CD4-positive, alpha-beta memory T cell (primary cell): ENCODE measurements around the gene C5orf15. TPM values are rescaled to one million over a fixed set of nuclear protein-coding genes. Genes with fewer than 3 reads are reported as not detected.

Experiments
- CTCF ChIA-PET: fragments of 350-600 bp; sonication (Branson Sonifier 250); formaldehyde crosslinking; loops from one replicate; lab custom pipeline; 2021; ENCODE audit warnings: inconsistent platforms; ENCODE audit not compliant: partially characterized antibody; lab: Charles Lee
- POLR2A ChIA-PET: fragments of 350-600 bp; sonication (Branson Sonifier 250); formaldehyde crosslinking; loops from one replicate; lab custom pipeline; 2021; ENCODE audit not compliant: partially characterized antibody; lab: Charles Lee
- DNase-seq, 5 donors: peaks; one replicate each; pipeline versions ENCODE4 v3.0.0 to v3.0.0-alpha.2; 2020 to 2022; ENCODE audit warnings: mixed read lengths in 1 of 5
- H3K27ac ChIP-seq: one replicate; pipeline ENCODE4 v1.7.0; 2013; ENCODE audit warnings: low read depth, low read length
- H3K27me3 ChIP-seq: 2 replicates; pipeline ENCODE4 v1.7.0; 2013; ENCODE audit warnings: mild to moderate bottlenecking, low read length, moderate library complexity; ENCODE audit not compliant: insufficient read depth
- H3K36me3 ChIP-seq: 2 replicates; pipeline ENCODE4 v1.7.0; 2013; ENCODE audit warnings: mild to moderate bottlenecking, low read length, moderate library complexity; ENCODE audit not compliant: insufficient read depth
- H3K4me1 ChIP-seq: 2 replicates; pipeline ENCODE4 v1.7.0; 2013; ENCODE audit warnings: mild to moderate bottlenecking, low read length, moderate library complexity; ENCODE audit not compliant: insufficient read depth
- H3K4me3 ChIP-seq, 2 donors: one replicate each; pipeline ENCODE4 v1.7.0; 2013; ENCODE audit warnings: low read length in 2 of 2, mild to moderate bottlenecking in 1 of 2
- H3K9me3 ChIP-seq, 2 donors: one replicate each; pipeline ENCODE4 v1.7.0; 2013; ENCODE audit warnings: low read length in 2 of 2, control low read depth in 1 of 2; ENCODE audit not compliant: control insufficient read depth in 1 of 2
- H3K27ac Mint-ChIP-seq, 7 donors: one replicate each; pipeline ENCODE4 v1.8.0; 2020 to 2021; ENCODE audit warnings: mixed read lengths in 7 of 7, mild to moderate bottlenecking in 6 of 7, inconsistent platforms in 3 of 7, moderate library complexity in 3 of 7
- H3K27me3 Mint-ChIP-seq, 2 donors: one replicate each; pipeline ENCODE4 v1.8.0; 2020 to 2021; ENCODE audit warnings: mixed read lengths in 2 of 2
- H3K36me3 Mint-ChIP-seq, 2 donors: one replicate each; pipeline ENCODE4 v1.8.0; 2020 to 2021; ENCODE audit warnings: mixed read lengths in 2 of 2, inconsistent platforms in 1 of 2, mild to moderate bottlenecking in 1 of 2
- H3K4me1 Mint-ChIP-seq, 4 donors: one replicate each; pipeline ENCODE4 v1.8.0; 2020 to 2021; ENCODE audit warnings: mixed read lengths in 4 of 4, mild to moderate bottlenecking in 1 of 4
- H3K4me3 Mint-ChIP-seq, 8 donors: one replicate each; pipeline ENCODE4 v1.8.0; 2020 to 2021; ENCODE audit warnings: mixed read lengths in 8 of 8, mild to moderate bottlenecking in 7 of 8, moderate library complexity in 6 of 8, inconsistent platforms in 3 of 8
- H3K9me3 Mint-ChIP-seq, 8 donors: one replicate each; pipeline ENCODE4 v1.8.0; 2020 to 2021; ENCODE audit warnings: mixed read lengths in 8 of 8, mild to moderate bottlenecking in 5 of 8, inconsistent platforms in 3 of 8, moderate library complexity in 1 of 8
- intact Hi-C: fragments of 100-400 bp; cut with micrococcal nuclease; formaldehyde crosslinking; loops from one replicate; pipeline ENCODE4 v1.15.1; 2023
- polyA plus RNA-seq, 2 donors: library from polyadenylated mRNA; unstranded; fragments of 300-500 nt; fragmentation: Illumina TruSeq; gene quantifications; one replicate each; pipeline ENCODE4 v1.2.3, GENCODE V29; 2021
- total RNA-seq, 2 experiments: library from RNA; stranded (reverse); gene quantifications; one replicate each; pipeline ENCODE4 v1.2.3, GENCODE V29; 2021

C5orf15 gene
- 10 to 100 TPM; 13.3 to 16.0 TPM for total RNA-seq
- 10 to 100 TPM; 28.5 to 28.8 TPM for polyA plus RNA-seq

DNA sequence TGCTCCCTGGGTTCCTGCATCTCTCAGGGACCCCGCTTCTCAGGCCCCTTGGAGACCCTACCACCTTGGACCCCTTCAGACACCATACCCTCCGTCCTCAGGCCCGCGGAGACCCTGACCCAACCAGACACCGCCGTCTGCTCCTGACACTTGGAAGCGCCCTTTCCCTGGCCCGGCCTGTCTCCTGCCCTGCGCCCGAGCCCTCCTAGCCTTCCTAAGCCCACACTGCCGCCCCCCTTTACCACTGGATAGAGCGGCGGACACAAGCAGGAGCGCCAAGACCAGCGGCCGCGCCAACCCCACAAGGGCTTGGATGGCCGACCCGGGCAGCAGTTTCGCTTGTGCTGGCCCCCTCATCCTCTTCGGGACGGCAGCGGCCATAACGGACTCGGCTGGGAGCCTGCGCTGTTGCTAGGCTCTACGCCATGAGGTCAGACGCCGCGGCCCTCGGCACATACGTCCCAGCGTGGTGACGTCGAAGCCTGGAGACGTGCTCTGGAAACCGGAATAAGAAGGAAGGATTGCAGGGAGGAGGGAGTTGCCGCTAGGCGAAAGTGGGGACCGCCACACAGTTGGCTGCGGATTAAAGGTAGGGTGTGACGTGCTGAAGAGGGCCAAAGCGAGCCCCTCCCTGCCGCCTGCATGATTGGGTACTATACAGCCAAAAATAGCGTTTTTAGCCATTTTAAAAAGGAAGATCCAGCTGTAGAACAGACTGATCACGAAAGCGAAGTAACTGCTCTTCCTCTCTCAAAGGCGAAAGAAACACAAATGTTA, at the start of gene C5orf15:
C5orf15 (minus strand) TSS at position 422 of the 777 bp plus-strand sequence; CDS start at position 381, 41 bp downstream.
- intact Hi-C loops, result loop anchor here (1.0 kb wide), 1 partner anchor 37 kb away; no protein-coding TSS in a partner anchor
- Mint-ChIP-seq H3K27me3 (no peaks in the 10 kb centered on the region), H3K36me3 (peaks cover 9 to 40% of the 10 kb centered on the region in 2 donors), H3K4me1 (peaks cover 32 to 51% (median 41%) of the 10 kb centered on the region in 4 donors), H3K9me3 (no peaks in the 10 kb centered on the region), H3K4me3 (peak within 1 kb of the TSS; percentile 89 to 99 (median 97)), H3K27ac (peak within 1 kb of the TSS; percentile 94 to 99 (median 98))
- Histone ChIP-seq H3K27ac (peak within 1 kb of the TSS; percentile 95), H3K4me3 (peak within 1 kb of the TSS; percentile 55 to 84), H3K4me1 (peaks cover 33% of the 10 kb centered on the region), H3K27me3 (no peaks in the 10 kb centered on the region), H3K9me3 (no peaks in the 10 kb centered on the region), H3K36me3 (no peaks in the 10 kb centered on the region)
- DNase-seq, result peak; percentile 88 to 97 (median 88)
- ChIA-PET CTCF (interaction anchor here (1.2 to 2.1 kb wide), 3 partner anchors 11 to 99 kb away, joined by 3 to 12 read pairs (median 3); no protein-coding TSS in a partner anchor), POLR2A (interaction anchor here (0.6 to 2.0 kb wide), 2 partner anchors 36 to 209 kb away, joined by 3 to 14 read pairs; partner anchors contain the start of gene VDAC1)

- Histone ChIP-seq H3K9me3 (no peaks in the 10 kb centered on the region), H3K4me1 (peaks cover 15% of the 10 kb centered on the region), H3K27ac (no peak overlapping the region), H3K4me3 (no peak overlapping the region), H3K36me3 (no peaks in the 10 kb centered on the region), H3K27me3 (no peaks in the 10 kb centered on the region)
- Mint-ChIP-seq H3K4me3 (no peak overlapping the region), H3K9me3 (no peaks in the 10 kb centered on the region), H3K36me3 (peaks cover 0 to 8% of the 10 kb centered on the region in 2 donors), H3K27me3 (peaks cover 4 to 5% of the 10 kb centered on the region in 2 donors), H3K4me1 (peaks cover 10 to 17% (median 13%) of the 10 kb centered on the region in 4 donors), H3K27ac (peak overlapping the region in 2 of 7 donors; percentile 66 to 99)
- CTCF ChIA-PET, result interaction anchor here (1.5 kb wide), 1 partner anchor 11 kb away, joined by 6 read pairs; no protein-coding TSS in a partner anchor
- no peak for DNase-seq
- POLR2A ChIA-PET, result no interaction called here
- intact Hi-C loops, result loop anchor here (10.0 kb wide), 3 partner anchors 626 to 896 kb away; partner anchors contain the start of genes CAMLG, PCBD2 and SAR1B
Observed at GRCh38 chr5:134008266-134008749, 39.9 kb upstream of the C5orf15 start.

DNA sequence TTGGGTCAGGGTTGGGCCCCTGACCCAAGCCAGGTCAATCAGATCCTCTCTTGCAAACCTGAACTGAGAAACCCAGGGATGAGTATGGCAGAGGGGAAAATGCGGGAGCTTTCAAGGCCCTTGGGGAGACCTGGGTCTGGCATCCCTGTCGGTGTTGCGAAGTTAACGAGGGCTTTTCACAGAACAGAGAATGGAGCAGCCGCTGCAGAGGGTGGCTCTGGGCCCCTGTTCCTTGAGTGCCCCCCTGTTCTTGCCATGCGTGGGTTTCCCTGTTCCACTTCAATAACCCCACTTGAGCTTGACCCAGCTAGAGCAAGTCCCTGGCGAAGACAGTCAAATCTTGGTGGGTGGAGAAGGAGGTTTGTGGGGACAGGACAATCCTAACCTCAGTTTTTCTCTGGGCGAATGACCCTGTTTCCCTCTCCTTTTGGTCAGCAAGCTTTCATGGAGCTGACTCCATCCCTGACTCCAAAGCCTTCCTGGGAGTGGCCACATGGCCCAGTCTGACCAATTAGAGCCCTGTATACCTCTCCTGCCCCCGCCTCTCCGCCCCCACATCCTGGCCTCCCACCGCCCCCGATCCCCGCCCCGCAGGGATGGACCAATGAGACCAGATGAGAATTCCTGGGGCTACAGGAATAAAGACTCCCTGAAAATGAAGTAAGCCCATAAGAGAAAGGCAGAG, 39.3 kb upstream of the C5orf15 start:
- intact Hi-C loops, result loop anchor here (10.0 kb wide), 3 partner anchors 627 to 897 kb away; partner anchors contain the start of genes CAMLG, PCBD2 and SAR1B
- Mint-ChIP-seq H3K4me3 (no peak overlapping the region), H3K27me3 (peaks cover 3 to 5% of the 10 kb centered on the region in 2 donors), H3K4me1 (peaks cover 12 to 22% (median 17%) of the 10 kb centered on the region in 4 donors), H3K27ac (peak overlapping the region in 2 of 7 donors; percentile 66 to 99), H3K36me3 (peaks cover 0 to 8% of the 10 kb centered on the region in 2 donors), H3K9me3 (no peaks in the 10 kb centered on the region)
- Histone ChIP-seq H3K9me3 (no peaks in the 10 kb centered on the region), H3K4me3 (no peak overlapping the region), H3K4me1 (peaks cover 21% of the 10 kb centered on the region), H3K27ac (no peak overlapping the region), H3K27me3 (no peaks in the 10 kb centered on the region), H3K36me3 (no peaks in the 10 kb centered on the region)
- ChIA-PET POLR2A (interaction anchor here (4.8 kb wide), 1 partner anchor 12 kb away, joined by 22 read pairs; no protein-coding TSS in a partner anchor), CTCF (interaction anchor here (0.7 kb wide), 1 partner anchor 32 kb away, joined by 3 read pairs; no protein-coding TSS in a partner anchor)
- no peak for DNase-seq

GRCh38 chr5:134006115-134006514, 37.7 kb upstream of the C5orf15 start:
- POLR2A ChIA-PET, result interaction anchor here (1.6 to 4.8 kb wide), 2 partner anchors 11 to 29 kb away, joined by 3 to 22 read pairs; no protein-coding TSS in a partner anchor
- intact Hi-C loops, result loop anchor here (10.0 kb wide), 3 partner anchors 629 to 899 kb away; partner anchors contain the start of genes CAMLG, PCBD2 and SAR1B
- CTCF ChIA-PET, result interaction anchor here (2.9 kb wide), 1 partner anchor 34 kb away, joined by 11 read pairs; no protein-coding TSS in a partner anchor

GRCh38 chr5:134005417-134006061, 37.1 kb upstream of the C5orf15 start:
- H3K4me1 Mint-ChIP-seq, result peaks cover 25 to 42% (median 32%) of the 10 kb centered on the region in 4 donors
- Histone ChIP-seq H3K4me3 (peak overlapping the region; percentile 57 to 81), H3K4me1 (peaks cover 41% of the 10 kb centered on the region), H3K27ac (peak overlapping the region; percentile 96), H3K9me3 (no peaks in the 10 kb centered on the region), H3K36me3 (peaks cover 4% of the 10 kb centered on the region), H3K27me3 (no peaks in the 10 kb centered on the region)
- H3K4me3 Mint-ChIP-seq, result peak overlapping the region; percentile 84 to 94 (median 89)
- no peaks in the 10 kb centered on the region for H3K9me3 Mint-ChIP-seq
- peak in 1 of 5 donors; percentile 49 for DNase-seq
- ChIA-PET POLR2A (interaction anchor here (0.9 to 4.8 kb wide), 17 partner anchors 10 to 899 kb away, joined by 3 to 22 read pairs (median 6); partner anchors contain the start of genes C5orf15, C5orf24, PCBD2 and PPP2CA), CTCF (interaction anchor here (1.1 to 2.9 kb wide), 4 partner anchors 9 to 35 kb away, joined by 5 to 11 read pairs (median 7); no protein-coding TSS in a partner anchor)
- intact Hi-C loops, result loop anchor here (1.0 to 10.0 kb wide), 4 partner anchors 37 to 899 kb away; partner anchors contain the start of genes C5orf15, CAMLG, PCBD2 and SAR1B
- peak overlapping the region; percentile 94 to 99 (median 97) for H3K27ac Mint-ChIP-seq
- H3K36me3 Mint-ChIP-seq, result peaks cover 0 to 19% of the 10 kb centered on the region in 2 donors
- H3K27me3 Mint-ChIP-seq, result no peaks in the 10 kb centered on the region

More at GRCh38 chr5:134006115-134006514, 37.7 kb upstream of the C5orf15 start:
- H3K9me3 ChIP-seq, result no peaks in the 10 kb centered on the region
- peaks cover 22 to 36% (median 29%) of the 10 kb centered on the region in 4 donors for H3K4me1 Mint-ChIP-seq
- peak overlapping the region; percentile 96 for H3K27ac ChIP-seq
- peak overlapping the region; percentile 48 to 99 (median 96) for H3K27ac Mint-ChIP-seq
- no peaks in the 10 kb centered on the region for H3K27me3 ChIP-seq
- peak overlapping the region in 1 of 2 donors; percentile 81 for H3K4me3 ChIP-seq
- peaks cover 0 to 14% of the 10 kb centered on the region in 2 donors for H3K36me3 Mint-ChIP-seq
- peaks cover 36% of the 10 kb centered on the region for H3K4me1 ChIP-seq
- H3K36me3 ChIP-seq, result peaks cover under 1% of the 10 kb centered on the region
- H3K4me3 Mint-ChIP-seq, result peak overlapping the region; percentile 84 to 94 (median 89)
- H3K9me3 Mint-ChIP-seq, result no peaks in the 10 kb centered on the region
- DNase-seq, result no peak
- H3K27me3 Mint-ChIP-seq, result no peaks in the 10 kb centered on the region
